GM21367 (cell line): ENCODE data around the gene POLR2C.

Experiments
- ATAC-seq: cut with Tn5 transposase; IDR thresholded peaks from one replicate; pipeline ENCODE4 v1.9.1; 2021; ENCODE audit not compliant: unreplicated experiment

POLR2C gene

GRCh38 chr16:57500578-57501111 is 38.2 kb downstream of the POLR2C start:
- ATAC-seq, result no peak

GRCh38 chr16:57501492-57501891 is 39.0 kb downstream of the POLR2C start:
- ATAC-seq, result no peak

GRCh38 chr16:57502048-57502775 is 39.7 kb downstream of the POLR2C start:
- no peak for ATAC-seq

- no peak for ATAC-seq
Measured at GRCh38 chr16:57503366-57503765, 40.9 kb downstream of the POLR2C start.

- ATAC-seq, result no peak
Measured at GRCh38 chr16:57504001-57504400, 41.5 kb downstream of the POLR2C start.

- no peak for ATAC-seq
Measured at GRCh38 chr16:57504491-57504890, 42.0 kb downstream of the POLR2C start.

- no peak for ATAC-seq
Measured at GRCh38 chr16:57505169-57505568, 42.7 kb downstream of the POLR2C start.

DNA sequence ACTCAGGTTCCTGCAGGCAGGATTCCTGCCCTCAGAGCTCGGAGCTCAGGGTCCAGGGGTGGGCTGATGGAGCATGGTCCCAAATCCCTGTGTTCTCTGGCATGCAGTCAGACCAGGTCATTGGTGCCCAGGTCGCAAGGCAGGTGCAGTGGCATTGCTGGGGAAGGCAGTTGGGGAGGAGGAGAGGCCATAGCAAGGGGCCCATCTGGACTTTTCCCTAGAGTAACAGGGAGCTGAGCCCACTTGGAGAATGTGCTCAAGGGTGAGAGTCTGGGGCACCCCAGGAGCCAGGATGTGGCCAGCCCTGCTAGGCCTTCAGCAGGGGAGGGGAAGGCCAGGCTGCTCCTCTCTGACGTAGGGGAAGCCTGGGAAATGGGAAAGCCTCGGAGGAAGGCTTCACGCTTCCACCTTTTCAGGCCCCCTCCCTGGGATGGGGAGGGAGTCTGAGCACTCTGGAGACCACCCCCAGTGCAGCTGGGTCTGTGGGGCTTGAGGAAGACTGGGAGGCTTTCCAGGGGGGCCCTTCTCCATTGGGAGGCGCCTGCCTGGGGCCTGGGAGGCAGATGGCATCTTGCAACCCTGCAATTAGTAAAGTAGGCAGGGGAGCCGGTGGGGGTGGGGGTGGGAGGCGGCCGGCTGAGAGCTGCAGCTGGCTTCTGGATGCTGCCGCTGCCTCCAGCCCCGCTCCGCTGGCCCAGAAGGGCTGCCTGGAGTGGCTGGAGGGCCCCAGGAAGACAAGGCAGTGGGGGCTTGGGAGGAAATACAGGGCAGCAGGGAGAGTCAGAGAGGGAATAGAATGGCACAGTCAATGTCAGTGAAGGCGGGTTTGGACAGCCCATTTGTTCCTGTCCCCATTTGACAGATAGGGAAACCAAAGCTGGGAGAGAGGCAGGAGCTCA is 44.9 kb downstream of the POLR2C start:
- no peak for ATAC-seq

GRCh38 chr16:57508035-57508425 is 45.6 kb downstream of the POLR2C start:
- no peak for ATAC-seq

- no peak for ATAC-seq
Measured at GRCh38 chr16:57509231-57509923, 46.9 kb downstream of the POLR2C start.

DNA sequence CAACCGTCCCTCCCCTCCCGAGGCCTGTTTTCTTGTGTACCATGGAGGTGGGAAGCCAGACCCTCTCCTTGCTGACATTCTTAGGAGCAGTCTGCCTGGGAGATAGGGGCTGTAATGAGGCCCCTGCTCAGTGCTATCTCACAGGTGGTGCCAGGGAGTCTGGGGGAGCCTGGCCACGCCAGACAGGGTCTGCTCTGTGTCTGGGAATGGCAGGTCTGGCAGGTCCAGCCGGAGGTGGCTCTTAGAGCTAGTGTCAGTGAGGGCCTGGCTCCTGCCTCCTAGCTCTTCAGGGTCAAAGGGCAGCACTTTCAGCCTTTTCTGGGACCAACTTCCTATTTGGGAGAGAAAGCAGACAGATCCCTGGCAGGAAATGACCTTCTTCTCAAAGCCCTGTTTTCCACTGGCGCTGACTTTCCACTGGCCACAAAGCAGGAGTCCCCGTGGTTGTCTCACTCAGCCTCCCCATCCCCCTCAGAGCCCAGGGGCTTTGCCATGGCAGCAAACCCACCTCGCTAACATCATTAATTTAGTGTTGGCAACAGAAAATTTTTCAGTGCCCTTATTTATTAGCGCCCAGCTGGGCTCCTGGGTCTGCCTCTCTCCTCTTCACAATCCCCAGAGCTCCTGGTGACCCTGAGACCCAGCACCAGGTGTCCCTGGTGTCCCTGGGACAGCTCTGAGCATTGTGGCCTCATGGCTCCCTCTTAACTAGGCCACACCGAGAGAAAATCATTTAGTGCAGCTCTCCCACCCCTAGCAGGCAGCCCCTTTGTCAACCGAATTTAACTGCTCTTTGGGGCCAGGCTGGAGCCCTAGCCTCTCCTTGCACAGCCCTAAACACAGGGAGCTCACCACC is 47.8 kb downstream of the POLR2C start:
- no peak for ATAC-seq

GRCh38 chr16:57512296-57513001 is 50.0 kb downstream of the POLR2C start:
- ATAC-seq, result no peak

DNA sequence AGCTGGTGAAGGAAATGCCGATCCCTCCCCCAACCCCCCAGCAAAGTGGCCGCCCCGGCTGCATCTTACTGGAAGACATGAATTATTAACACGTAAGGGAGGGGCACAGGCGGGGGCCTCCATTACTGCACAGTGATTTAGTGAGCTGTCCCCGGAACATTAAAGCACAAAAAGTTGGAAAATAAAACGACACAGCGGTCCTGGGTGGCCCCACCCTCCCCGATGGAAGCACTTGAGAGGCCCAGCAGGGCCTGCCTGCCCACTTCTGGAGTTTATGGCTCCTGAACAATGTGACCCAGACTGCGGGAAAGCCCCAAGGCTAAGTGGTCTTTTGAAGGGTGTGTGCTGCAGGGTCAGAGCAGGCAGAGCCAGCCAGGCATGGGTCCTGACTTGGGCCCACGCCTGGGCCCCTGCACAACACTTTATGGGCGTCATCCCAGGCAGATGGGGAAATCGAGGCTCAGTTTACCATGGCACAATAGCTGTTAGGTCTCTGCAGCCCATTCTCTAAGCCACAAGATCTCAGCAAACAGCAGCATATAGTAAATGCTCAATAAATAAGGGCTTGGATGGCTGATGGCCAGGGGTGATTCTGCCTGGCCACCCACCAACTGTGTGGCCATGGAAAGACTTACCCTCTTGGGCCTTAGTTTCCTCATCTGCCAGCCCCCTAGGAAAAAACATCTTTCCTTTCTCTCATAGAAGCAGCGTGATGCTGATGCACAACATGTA is 51.1 kb downstream of the POLR2C start:
- no peak for ATAC-seq

GRCh38 chr16:57514371-57514770 is 51.9 kb downstream of the POLR2C start:
- no peak for ATAC-seq

DNA sequence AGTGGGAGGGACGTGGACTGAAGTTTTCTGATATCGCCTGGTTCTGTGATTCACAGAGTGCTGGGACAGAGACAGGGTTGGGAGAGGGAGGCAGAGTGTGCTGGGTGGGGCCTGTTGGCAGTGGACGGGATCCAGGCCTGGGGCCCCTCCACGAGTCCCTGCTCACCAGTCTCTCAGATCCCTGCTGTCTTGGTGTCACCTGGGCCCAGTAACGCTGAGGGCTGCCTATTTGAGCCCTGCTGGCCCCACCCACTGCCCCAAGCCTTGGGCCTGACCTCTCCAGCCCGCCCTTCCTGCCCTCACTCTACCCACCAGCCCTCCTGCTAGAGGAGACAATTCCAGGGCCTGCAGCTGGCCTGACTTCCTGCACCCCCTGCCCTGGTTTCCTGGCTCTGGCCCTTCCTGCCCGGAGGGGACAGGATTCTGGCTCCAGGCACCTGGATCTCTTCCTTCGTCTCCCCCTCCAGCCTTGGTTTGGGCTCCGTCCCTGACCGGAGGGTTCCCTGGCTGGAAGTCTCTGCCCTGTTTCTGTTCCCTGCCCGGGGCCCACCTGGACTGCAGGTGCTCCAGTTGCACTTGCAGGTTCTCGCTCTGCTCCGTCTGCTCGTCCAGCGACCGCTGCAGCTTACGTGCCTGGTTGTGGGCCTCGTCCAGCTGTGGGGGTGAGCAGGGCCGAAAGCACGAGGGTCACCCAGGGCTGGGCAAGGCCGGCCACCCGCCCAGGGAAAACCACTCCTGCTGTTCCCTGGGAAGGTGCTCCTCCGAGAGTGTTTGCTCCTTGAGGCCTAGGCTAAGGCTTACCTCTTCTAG is 52.5 kb downstream of the POLR2C start:
- ATAC-seq, result no peak

- no peak for ATAC-seq
Measured at GRCh38 chr16:57516176-57516725, 53.8 kb downstream of the POLR2C start.

DNA sequence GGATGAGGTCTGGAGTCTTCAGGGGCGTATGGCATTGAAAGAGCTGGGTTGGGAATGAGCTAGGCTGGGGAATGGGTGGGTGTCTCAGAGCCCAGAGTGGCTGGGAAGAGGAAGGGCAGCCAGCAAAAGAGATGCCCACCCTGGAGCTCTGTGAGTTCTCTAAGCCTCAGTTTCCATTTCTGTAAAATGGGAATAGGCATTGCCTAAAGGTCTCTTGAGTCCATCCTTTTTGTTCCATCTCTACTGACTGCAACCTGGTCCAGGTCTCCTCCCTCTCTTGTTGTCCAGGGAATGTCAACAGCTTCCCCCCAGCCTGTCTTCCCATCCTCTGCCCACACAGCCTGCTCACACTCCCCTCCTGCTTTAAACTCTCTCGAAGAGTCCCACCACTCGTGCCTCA is 54.3 kb downstream of the POLR2C start:
- no peak for ATAC-seq
